ENCODE data around the gene PTPN5.

PTPN5 gene

GRCh38 chr11:18791207-18791968 lies at the start of gene PTPN5:
Gene PTPN5, minus strand, starts transcription at chr11:18791798. Its CDS starts 19,840 bp downstream, at chr11:18771958.
- peak; percentile 49 for DNase-seq (ENCODE audit: low read depth, low spot score)

GRCh38 chr11:18836417-18836816 lies 44.8 kb upstream of the PTPN5 start:
- peak; percentile 22 for DNase-seq (ENCODE audit: low read depth, low spot score)

GRCh38 chr11:18834754-18835466 lies 43.3 kb upstream of the PTPN5 start:
- no peak for DNase-seq (ENCODE audit: low read depth, low spot score)

- peak; percentile 16 for DNase-seq (ENCODE audit: low read depth, low spot score)
Measured at GRCh38 chr11:18820160-18820559, 28.6 kb upstream of the PTPN5 start.

- no peak for DNase-seq (ENCODE audit: low read depth, low spot score)
Measured at GRCh38 chr11:18804199-18804999, 12.8 kb upstream of the PTPN5 start.

GRCh38 chr11:18802381-18803257 lies 11.0 kb upstream of the PTPN5 start:
- peak; percentile 41 for DNase-seq (ENCODE audit: low read depth, low spot score)

- no peak for DNase-seq (ENCODE audit: low read depth, low spot score)
Measured at GRCh38 chr11:18798799-18799469, 7.3 kb upstream of the PTPN5 start.

GRCh38 chr11:18794956-18795355 lies 3.4 kb upstream of the PTPN5 start:
- no peak for DNase-seq (ENCODE audit: low read depth, low spot score)

- no peak for DNase-seq (ENCODE audit: low read depth, low spot score)
Measured at GRCh38 chr11:18792827-18793226, 1.2 kb upstream of the PTPN5 start.

- DNase-seq (ENCODE audit: low read depth, low spot score), result peak; percentile 20
Measured at GRCh38 chr11:18791969-18792628, 501 bp upstream of the PTPN5 start.

GRCh38 chr11:18790883-18791206 lies 753 bp downstream of the PTPN5 start:
- peak; percentile 27 for DNase-seq (ENCODE audit: low read depth, low spot score)

- no peak for DNase-seq (ENCODE audit: low read depth, low spot score)
Measured at GRCh38 chr11:18789942-18790341, 1.7 kb downstream of the PTPN5 start.

GRCh38 chr11:18785411-18785810 lies 6.2 kb downstream of the PTPN5 start:
- no peak for DNase-seq (ENCODE audit: low read depth, low spot score)

GRCh38 chr11:18780896-18781295 lies 10.7 kb downstream of the PTPN5 start:
- DNase-seq (ENCODE audit: low read depth, low spot score), result no peak

GRCh38 chr11:18780329-18780728 lies 11.3 kb downstream of the PTPN5 start:
- no peak for DNase-seq (ENCODE audit: low read depth, low spot score)

- DNase-seq (ENCODE audit: low read depth, low spot score), result no peak
Measured at GRCh38 chr11:18778468-18778867, 13.1 kb downstream of the PTPN5 start.

GRCh38 chr11:18776324-18776723 lies 15.3 kb downstream of the PTPN5 start:
- no peak for DNase-seq (ENCODE audit: low read depth, low spot score)

GRCh38 chr11:18775492-18776292 lies 15.9 kb downstream of the PTPN5 start:
- peak; percentile 90 for DNase-seq (ENCODE audit: low read depth, low spot score)

GRCh38 chr11:18774801-18775200 lies 16.8 kb downstream of the PTPN5 start:
- DNase-seq (ENCODE audit: low read depth, low spot score), result no peak
